ENCODE data around the gene CAPRIN2.
A peak's percentile ranks its signal among the peaks of the same experiment; 100 is the strongest.

The CAPRIN2 gene

GRCh38 chr12:30707613-30708342 is 47.0 kb downstream of the CAPRIN2 start:
- DNase-seq, result no peak
- intact Hi-C loops (cut with DNase I), result no loop called here

GRCh38 chr12:30706476-30706875 is 48.3 kb downstream of the CAPRIN2 start:
- no peak for DNase-seq
- intact Hi-C loops (cut with DNase I), result no loop called here

GRCh38 chr12:30701056-30701455 is 53.7 kb downstream of the CAPRIN2 start:
- intact Hi-C loops (cut with DNase I), result no loop called here
- DNase-seq, result peak in 1 of 10 donors; percentile 21

GRCh38 chr12:30700216-30700900 is 54.4 kb downstream of the CAPRIN2 start:
- intact Hi-C loops (cut with DNase I), result no loop called here
- DNase-seq, result no peak

GRCh38 chr12:30698346-30698745 is 56.4 kb downstream of the CAPRIN2 start:
- intact Hi-C loops (cut with DNase I), result no loop called here

GRCh38 chr12:30696943-30697342 is 57.8 kb downstream of the CAPRIN2 start:
- intact Hi-C loops (cut with DNase I), result no loop called here

More at GRCh38 chr12:30698346-30698745, 56.4 kb downstream of the CAPRIN2 start:
- DNase-seq, result no peak

GRCh38 chr12:30696486-30696885 is 58.3 kb downstream of the CAPRIN2 start:
- intact Hi-C loops (cut with DNase I), result no loop called here
- DNase-seq, result peak in 2 of 10 donors; percentile 61 to 73

More at GRCh38 chr12:30696943-30697342, 57.8 kb downstream of the CAPRIN2 start:
- DNase-seq, result peak in 2 of 10 donors; percentile 64 to 73

- intact Hi-C loops (cut with DNase I), result no loop called here
- DNase-seq, result no peak
These were observed 58.7 kb downstream of the CAPRIN2 start for GRCh38 chr12:30696103-30696408.

- intact Hi-C loops (cut with DNase I), result loop anchor here (1.0 kb wide), 1 partner anchor 60 kb away; no protein-coding TSS in a partner anchor
- peak; percentile 87 to 98 (median 90) for DNase-seq
These were observed 59.3 kb downstream of the CAPRIN2 start, which contains the start of gene IPO8 for GRCh38 chr12:30695199-30696102. Gene IPO8, minus strand, starts transcription at chr12:30695869. Its CDS starts 222 bp downstream, at chr12:30695647.

- peak in 9 of 10 donors; percentile 23 to 90 (median 39) for DNase-seq
- intact Hi-C loops (cut with DNase I), result loop anchor here (1.0 kb wide), 1 partner anchor 61 kb away; no protein-coding TSS in a partner anchor
These were observed 60.1 kb downstream of the CAPRIN2 start for GRCh38 chr12:30694412-30695198.

- intact Hi-C loops (cut with DNase I), result no loop called here
These were observed 62.3 kb downstream of the CAPRIN2 start for GRCh38 chr12:30692470-30692869.

GRCh38 chr12:30691122-30691879 is 63.5 kb downstream of the CAPRIN2 start:
- intact Hi-C loops (cut with DNase I), result no loop called here
- DNase-seq, result no peak

More at GRCh38 chr12:30692470-30692869, 62.3 kb downstream of the CAPRIN2 start:
- no peak for DNase-seq

GRCh38 chr12:30687265-30687986 is 67.3 kb downstream of the CAPRIN2 start:
- intact Hi-C loops (cut with DNase I), result no loop called here
- DNase-seq, result no peak

- intact Hi-C loops (cut with DNase I), result no loop called here
- DNase-seq, result no peak
These were observed 75.5 kb downstream of the CAPRIN2 start for GRCh38 chr12:30679241-30679640.

GRCh38 chr12:30678221-30678620 is 76.5 kb downstream of the CAPRIN2 start:
- intact Hi-C loops (cut with DNase I), result no loop called here

GRCh38 chr12:30661210-30661609 is 93.5 kb downstream of the CAPRIN2 start:
- no peak for DNase-seq
- intact Hi-C loops (cut with DNase I), result no loop called here

More at GRCh38 chr12:30678221-30678620, 76.5 kb downstream of the CAPRIN2 start:
- no peak for DNase-seq
